Esophagus muscularis mucosa (tissue), 4 donors: ENCODE results near the gene GALNT18. TPM values are rescaled to one million over a fixed set of nuclear protein-coding genes. Genes with fewer than 3 reads are reported as not detected.

ENCODE experiments used
- DNase-seq: peaks from one replicate; pipeline ENCODE4 v3.0.0-alpha.2; 2017; ENCODE audit errors: extremely low spot score
- H3K27ac ChIP-seq, 4 donors: fragments of 200-600 bp; sonication (generic); replicated peaks in 1 of 4; 1 replicate in 3 of 4; 2 replicates in 1 of 4; pipeline ENCODE4 v1.5.1; 2016 to 2019; ENCODE audit warnings: mild to moderate bottlenecking in 1 of 4
- H3K27me3 ChIP-seq, 4 donors: fragments of 200-600 bp; sonication (generic); one replicate each; pipeline versions ENCODE4 v1.5.1 to v1.6.0; 2016 to 2019
- H3K36me3 ChIP-seq, 4 donors: fragments of 200-600 bp; sonication (generic); one replicate each; pipeline ENCODE4 v1.5.1; 2016 to 2019
- H3K4me1 ChIP-seq, 4 donors: fragments of 200-600 bp; sonication (generic); one replicate each; pipeline ENCODE4 v1.5.1; 2016 to 2019
- H3K4me3 ChIP-seq, 4 donors: fragments of 200-600 bp; sonication (generic); 1 replicate in 2 of 4; 2 replicates in 2 of 4; pipeline ENCODE4 v1.5.1; 2016 to 2019; ENCODE audit warnings: mild to moderate bottlenecking in 4 of 4, moderate library complexity in 1 of 4
- H3K9me3 ChIP-seq, 4 donors: fragments of 200-600 bp; sonication (generic); 1 replicate in 3 of 4; 2 replicates in 1 of 4; pipeline ENCODE4 v1.5.1; 2016 to 2019
- EP300 ChIP-seq: sonication (generic); formaldehyde crosslinking; IDR thresholded peaks from one replicate; pipeline ENCODE4 v1.6.1; 2017; ENCODE audit warnings: antibody characterized with exemption
- POLR2A ChIP-seq: fragments of 450-650 bp; IDR thresholded peaks from one replicate; pipeline ENCODE4 v1.6.1; 2017; ENCODE audit warnings: antibody characterized with exemption, moderate library complexity, mild to moderate bottlenecking, low read depth
- POLR2AphosphoS5 ChIP-seq, 2 donors: sonication (generic); formaldehyde crosslinking; IDR thresholded peaks; one replicate each; pipeline ENCODE4 v1.6.1; 2017; ENCODE audit warnings: antibody characterized with exemption in 2 of 2
- WGBS: methylation state at CpG from one replicate; pipeline ENCODE4 v1.1.5; 2018; 5-methylcytosine and 5-hydroxymethylcytosine counted together
- intact Hi-C: fragments of 100-400 bp; cut with DNase I; formaldehyde crosslinking; loops from one replicate; pipeline ENCODE4 v1.15.1; 2023
- total RNA-seq, 4 donors: library from RNA; depleted of rRNA; stranded (reverse); fragments of >200 nt; gene quantifications; one replicate each; pipeline versions ENCODE4 v1.1.0 to v1.2.1, GENCODE V29; 2016
- TF ChIP-seq, protein P1 (sequence below), 3 experiments: fragments of 200-600 bp in 2 of 3; fragments of 450-650 bp in 1 of 3; sonication (generic) in 2 of 3; IDR thresholded peaks; one replicate each; pipeline ENCODE4 v1.5.1; 2017 to 2019; ENCODE audit warnings: antibody characterized with exemption in 3 of 3, mild to moderate bottlenecking in 2 of 3, moderate library complexity in 1 of 3

Gene GALNT18
- total RNA-seq, 4 donors from 2014 or later, result 29.1 to 67.0 (median 49.3) TPM

DNA sequence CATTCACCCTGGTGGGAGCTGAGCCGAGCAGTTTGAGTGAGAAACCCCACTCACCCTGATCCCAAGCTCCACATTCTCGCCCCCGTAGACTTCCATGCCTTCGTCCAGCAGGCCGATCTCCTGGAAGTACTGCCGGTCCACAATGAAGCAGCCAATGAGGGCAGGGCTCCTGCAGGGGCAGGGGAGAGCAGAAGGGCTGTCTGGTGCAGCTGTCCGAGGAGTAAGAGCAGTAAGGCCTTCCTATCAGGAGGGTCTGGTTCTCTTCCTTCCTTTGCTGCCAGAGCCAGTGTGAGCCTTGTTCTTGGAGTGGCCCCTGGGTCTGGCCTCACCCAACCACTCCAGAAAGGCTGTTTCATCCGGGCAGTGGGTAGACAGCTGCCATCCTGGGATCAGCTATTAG, 249.3 kb downstream of the GALNT18 start:
- Histone ChIP-seq H3K4me3 (no peak overlapping the region), H3K9me3 (no peaks in the 10 kb centered on the region), H3K27ac (no peak overlapping the region), H3K36me3 (peaks cover 0 to 70% (median 36%) of the 10 kb centered on the region in 4 donors), H3K27me3 (no peaks in the 10 kb centered on the region), H3K4me1 (peaks cover 0 to 10% (median 2%) of the 10 kb centered on the region in 4 donors)
- intact Hi-C loops, result no loop called here
- TF ChIP-seq, protein P1, sequence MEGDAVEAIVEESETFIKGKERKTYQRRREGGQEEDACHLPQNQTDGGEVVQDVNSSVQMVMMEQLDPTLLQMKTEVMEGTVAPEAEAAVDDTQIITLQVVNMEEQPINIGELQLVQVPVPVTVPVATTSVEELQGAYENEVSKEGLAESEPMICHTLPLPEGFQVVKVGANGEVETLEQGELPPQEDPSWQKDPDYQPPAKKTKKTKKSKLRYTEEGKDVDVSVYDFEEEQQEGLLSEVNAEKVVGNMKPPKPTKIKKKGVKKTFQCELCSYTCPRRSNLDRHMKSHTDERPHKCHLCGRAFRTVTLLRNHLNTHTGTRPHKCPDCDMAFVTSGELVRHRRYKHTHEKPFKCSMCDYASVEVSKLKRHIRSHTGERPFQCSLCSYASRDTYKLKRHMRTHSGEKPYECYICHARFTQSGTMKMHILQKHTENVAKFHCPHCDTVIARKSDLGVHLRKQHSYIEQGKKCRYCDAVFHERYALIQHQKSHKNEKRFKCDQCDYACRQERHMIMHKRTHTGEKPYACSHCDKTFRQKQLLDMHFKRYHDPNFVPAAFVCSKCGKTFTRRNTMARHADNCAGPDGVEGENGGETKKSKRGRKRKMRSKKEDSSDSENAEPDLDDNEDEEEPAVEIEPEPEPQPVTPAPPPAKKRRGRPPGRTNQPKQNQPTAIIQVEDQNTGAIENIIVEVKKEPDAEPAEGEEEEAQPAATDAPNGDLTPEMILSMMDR (IDR thresholded peaks at IDR 0.05), result no peak
- no peak for TF ChIP-seq EP300
- no peak for TF ChIP-seq POLR2AphosphoS5 (IDR thresholded peaks at IDR 0.05)
- TF ChIP-seq POLR2A, result no peak
- WGBS, result 94% methylated on average over 8 of the region's 8 CpGs
- DNase-seq, result no peak

- no peak for DNase-seq
These were observed 250.9 kb downstream of the GALNT18 start for GRCh38 chr11:11370962-11371303.

DNA sequence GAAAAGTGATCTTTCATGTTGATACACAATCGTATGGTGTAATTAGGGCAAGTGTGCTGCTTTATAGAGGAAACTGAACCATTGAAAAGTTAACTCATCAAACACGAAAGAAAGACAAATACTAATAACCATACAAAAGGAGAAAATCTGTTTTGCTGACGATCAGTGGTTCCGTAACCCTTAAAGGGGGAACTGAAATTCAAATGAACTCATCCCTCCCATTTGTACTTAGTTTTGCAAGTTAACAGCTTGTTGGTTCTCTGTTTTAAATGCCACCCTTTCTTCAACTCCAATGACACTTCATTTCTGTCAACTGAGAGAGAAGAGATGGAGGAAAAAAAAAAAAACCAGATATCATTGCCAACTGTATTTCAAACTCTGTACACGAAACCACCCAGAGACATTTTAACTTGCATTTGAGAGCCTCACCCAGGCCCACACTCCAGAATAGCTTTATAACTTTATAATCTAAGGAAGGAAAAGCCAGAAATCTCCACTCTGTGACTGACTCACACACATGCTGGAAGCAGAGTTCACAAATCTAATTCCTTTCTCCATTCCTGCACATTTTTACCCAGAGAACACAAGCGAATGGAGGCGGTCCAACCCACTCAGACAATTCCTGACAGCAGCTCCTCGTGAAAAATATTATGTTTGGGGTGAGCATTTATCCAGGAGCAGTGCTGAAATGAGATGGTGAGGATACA, 251.4 kb downstream of the GALNT18 start:
- Histone ChIP-seq H3K27me3 (no peaks in the 10 kb centered on the region), H3K27ac (no peak overlapping the region), H3K9me3 (no peaks in the 10 kb centered on the region), H3K36me3 (peaks cover 0 to 58% (median 20%) of the 10 kb centered on the region in 4 donors), H3K4me1 (peaks cover 0 to 10% (median 2%) of the 10 kb centered on the region in 4 donors), H3K4me3 (no peak overlapping the region)
- no peak for DNase-seq
- WGBS, result 66% methylated on average over 8 of the region's 8 CpGs
- TF ChIP-seq, protein P1 (IDR thresholded peaks at IDR 0.05), result no peak
- TF ChIP-seq POLR2A, result no peak
- TF ChIP-seq EP300, result no peak
- no peak for TF ChIP-seq POLR2AphosphoS5 (IDR thresholded peaks at IDR 0.05)
- intact Hi-C loops, result no loop called here

More at GRCh38 chr11:11370962-11371303, 250.9 kb downstream of the GALNT18 start:
- no peaks in the 10 kb centered on the region for H3K27me3 ChIP-seq
- H3K9me3 ChIP-seq, result no peaks in the 10 kb centered on the region
- intact Hi-C loops, result no loop called here
- no peak overlapping the region for H3K4me3 ChIP-seq
- H3K27ac ChIP-seq, result no peak overlapping the region
- H3K36me3 ChIP-seq, result peaks cover 0 to 64% (median 23%) of the 10 kb centered on the region in 4 donors
- no peak for TF ChIP-seq EP300
- TF ChIP-seq POLR2AphosphoS5 (IDR thresholded peaks at IDR 0.05), result no peak
- TF ChIP-seq POLR2A, result no peak
- TF ChIP-seq, protein P1 (IDR thresholded peaks at IDR 0.05), result no peak
- 88% methylated on average over 6 of the region's 6 CpGs for WGBS
- H3K4me1 ChIP-seq, result peaks cover 0 to 10% (median 2%) of the 10 kb centered on the region in 4 donors

DNA sequence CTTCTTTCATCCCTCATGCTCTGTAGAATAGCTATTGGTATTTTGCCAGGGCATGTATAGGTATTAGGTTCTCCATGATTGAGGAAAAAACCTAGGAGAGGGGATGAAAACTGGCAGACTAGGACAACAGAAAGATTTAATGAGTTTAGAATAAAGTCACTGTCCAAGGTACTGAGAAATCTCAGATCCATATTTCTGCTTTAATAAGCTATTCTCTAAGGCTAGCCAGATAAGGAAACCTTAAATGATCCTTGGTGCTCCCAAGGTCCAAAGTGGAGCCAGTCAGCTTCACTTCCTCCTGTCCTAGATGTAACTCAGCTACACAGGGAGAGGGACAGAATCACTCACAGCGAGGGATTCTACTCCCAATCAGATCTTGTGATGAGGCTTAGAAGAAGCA, 255.0 kb downstream of the GALNT18 start:
- no peak for TF ChIP-seq POLR2AphosphoS5 (IDR thresholded peaks at IDR 0.05)
- no peak for TF ChIP-seq EP300
- TF ChIP-seq, protein P1 (IDR thresholded peaks at IDR 0.05), result no peak
- TF ChIP-seq POLR2A, result no peak
- intact Hi-C loops, result no loop called here
- H3K4me1 ChIP-seq, result peaks cover 0 to 10% (median 2%) of the 10 kb centered on the region in 4 donors
- no peak for DNase-seq
- H3K27me3 ChIP-seq, result no peaks in the 10 kb centered on the region
- peaks cover 0 to 28% (median 9%) of the 10 kb centered on the region in 4 donors for H3K36me3 ChIP-seq
- no peak overlapping the region for H3K4me3 ChIP-seq
- H3K27ac ChIP-seq, result no peak overlapping the region
- H3K9me3 ChIP-seq, result no peaks in the 10 kb centered on the region
- 92% methylated on average over 1 of the region's 1 CpG for WGBS
